ENCODE data around the gene CT45A7.
"Not testable (repeated sequence)": the region's sequence is repeated elsewhere in the genome, so short reads cannot be mapped to it uniquely, and the experiment has no call there.

CT45A7 gene

GRCh38 chrX:135837180-135837579, at the start of gene CT45A7:
TSS of gene CT45A7 (minus strand) at chrX:135837280. CDS start at chrX:135833533, 3,747 bp downstream.
- DNase-seq: not testable (repeated sequence)

GRCh38 chrX:135882741-135883140, 45.7 kb upstream of the CT45A7 start:
- DNase-seq: not testable (repeated sequence)

GRCh38 chrX:135871712-135872111, 34.6 kb upstream of the CT45A7 start, which contains the start of gene CT45A9:
TSS of gene CT45A9 (minus strand) at chrX:135871812. CDS start at chrX:135868061, 3,751 bp downstream.
- DNase-seq: not testable (repeated sequence)

- DNase-seq: not testable (repeated sequence)
Observed at GRCh38 chrX:135854438-135854837, 17.4 kb upstream of the CT45A7 start, which contains the start of gene CT45A8. TSS of gene CT45A8 (minus strand) at chrX:135854538. CDS start at chrX:135850783, 3,755 bp downstream.

GRCh38 chrX:135819912-135820311, 17.2 kb downstream of the CT45A7 start, which contains the start of gene CT45A2:
TSS of gene CT45A2 (minus strand) at chrX:135820012. CDS start at chrX:135816265, 3,747 bp downstream.
- DNase-seq: not testable (repeated sequence)

GRCh38 chrX:135802687-135803086, 34.4 kb downstream of the CT45A7 start, which contains the start of gene CT45A6:
TSS of gene CT45A6 (minus strand) at chrX:135802787. CDS start at chrX:135798993, 3,794 bp downstream.
- DNase-seq: not testable (repeated sequence)

- DNase-seq: not testable (repeated sequence)
Observed at GRCh38 chrX:135785403-135785802, 51.7 kb downstream of the CT45A7 start, which contains the start of gene CT45A5. TSS of gene CT45A5 (minus strand) at chrX:135785503. CDS start at chrX:135781729, 3,774 bp downstream.

Measured in anterior cingulate cortex (tissue), 58 donors.